AG04450 (cell line): ENCODE data around the gene CGB7. TPM values are rescaled to one million over a fixed set of nuclear protein-coding genes. Genes with fewer than 3 reads are reported as not detected.

Experiments used
- CTCF ChIA-PET: fragments of 300-600, 350-600 bp; formaldehyde crosslinking; extraction: SDS; loops from one replicate; lab custom pipeline; 2022; ENCODE audit warnings: antibody characterized with exemption, inconsistent platforms; lab: Charles Lee
- POLR2A ChIA-PET: fragments of 350-600 bp; formaldehyde crosslinking; extraction: SDS; loops from one replicate; lab custom pipeline; 2021; ENCODE audit warnings: antibody characterized with exemption, inconsistent platforms; lab: Yijun Ruan, JAX
- DNase-seq: peaks from one replicate; pipeline ENCODE4 v3.0.0-alpha.2; 2011; ENCODE audit warnings: low read depth, low spot score
- H3K27ac ChIP-seq: one replicate; pipeline ENCODE4 v1.5.1; 2012; ENCODE audit warnings: low read depth, low read length, control low read depth
- H3K27me3 ChIP-seq: one replicate; pipeline ENCODE4 v1.6.0; 2012; ENCODE audit warnings: low read length; ENCODE audit not compliant: control insufficient read depth, insufficient read depth
- H3K4me3 ChIP-seq: 2 replicates; pipeline ENCODE4 v1.5.1; 2011; ENCODE audit warnings: mild to moderate bottlenecking, low read depth, low read length, control low read depth
- H3K9me3 ChIP-seq: 2 replicates; pipeline ENCODE4 v1.5.1; 2012; ENCODE audit warnings: low read length; ENCODE audit not compliant: control insufficient read depth, insufficient read depth
- polyA plus RNA-seq: library from polyadenylated mRNA; depleted of rRNA; stranded (reverse); fragments of >200 nt; gene quantifications from 2 replicates; pipeline ENCODE4 v1.2.3, GENCODE V29; 2011
- TF ChIP-seq, protein P1 (sequence below): IDR thresholded peaks from 2 replicates; pipeline ENCODE4 v1.5.1; 2011; ENCODE audit warnings: low read depth, low read length, control low read depth, inconsistent platforms

The CGB7 gene
- polyA plus RNA-seq, 1 experiment, result 0.42 TPM

DNA sequence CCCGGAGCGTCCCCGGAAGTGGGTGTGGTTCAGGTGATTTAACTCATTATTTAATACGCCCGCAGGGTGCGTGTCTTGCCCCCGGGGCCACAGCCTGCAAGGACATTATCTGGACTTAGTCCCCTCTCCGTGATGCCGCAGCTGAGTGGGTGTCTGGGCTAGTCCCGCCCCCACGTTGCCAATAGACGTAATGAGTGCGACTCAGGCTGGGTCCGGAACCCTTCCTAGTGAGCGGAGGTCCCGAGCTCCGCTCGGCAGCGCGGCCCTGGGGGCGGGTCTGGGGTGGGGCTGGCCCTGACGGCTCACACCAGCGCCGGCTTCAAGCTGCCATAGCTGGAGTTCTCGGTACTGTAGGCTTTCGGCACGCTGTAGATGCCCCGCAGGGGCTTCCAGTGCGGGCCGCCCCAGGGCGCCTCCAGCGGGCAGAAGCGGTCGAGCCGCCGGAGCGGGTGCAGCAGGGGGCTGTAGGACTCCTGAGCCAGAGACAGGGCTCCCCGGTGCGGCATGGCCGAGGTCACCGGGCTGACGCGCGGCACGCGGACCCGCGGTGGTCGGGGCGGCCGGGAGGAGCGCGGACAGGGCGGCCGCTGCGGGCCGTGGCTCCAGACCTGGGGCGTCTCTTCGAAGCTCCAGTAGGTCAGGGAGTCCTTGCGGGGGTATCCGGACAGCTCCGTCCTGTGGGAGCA is 39.7 kb downstream of the CGB7 start:
- ChIA-PET CTCF (interaction anchor here (0.6 to 3.7 kb wide), 5 partner anchors 19 to 181 kb away, joined by 3 to 28 read pairs (median 5); partner anchors contain the start of genes CGB7 and RUVBL2), POLR2A (interaction anchor here (0.6 to 0.9 kb wide), 4 partner anchors 9 to 40 kb away, joined by 3 to 4 read pairs (median 3); partner anchors contain the start of genes CGB7, GYS1 and RUVBL2)
- H3K9me3 ChIP-seq, result no peaks in the 10 kb centered on the region; the same call in 1 of the 2 replicates
- peak overlapping the region; percentile 49 for H3K4me3 ChIP-seq
- DNase-seq, result no peak
- H3K27ac ChIP-seq, result no peak overlapping the region
- TF ChIP-seq, protein P1, sequence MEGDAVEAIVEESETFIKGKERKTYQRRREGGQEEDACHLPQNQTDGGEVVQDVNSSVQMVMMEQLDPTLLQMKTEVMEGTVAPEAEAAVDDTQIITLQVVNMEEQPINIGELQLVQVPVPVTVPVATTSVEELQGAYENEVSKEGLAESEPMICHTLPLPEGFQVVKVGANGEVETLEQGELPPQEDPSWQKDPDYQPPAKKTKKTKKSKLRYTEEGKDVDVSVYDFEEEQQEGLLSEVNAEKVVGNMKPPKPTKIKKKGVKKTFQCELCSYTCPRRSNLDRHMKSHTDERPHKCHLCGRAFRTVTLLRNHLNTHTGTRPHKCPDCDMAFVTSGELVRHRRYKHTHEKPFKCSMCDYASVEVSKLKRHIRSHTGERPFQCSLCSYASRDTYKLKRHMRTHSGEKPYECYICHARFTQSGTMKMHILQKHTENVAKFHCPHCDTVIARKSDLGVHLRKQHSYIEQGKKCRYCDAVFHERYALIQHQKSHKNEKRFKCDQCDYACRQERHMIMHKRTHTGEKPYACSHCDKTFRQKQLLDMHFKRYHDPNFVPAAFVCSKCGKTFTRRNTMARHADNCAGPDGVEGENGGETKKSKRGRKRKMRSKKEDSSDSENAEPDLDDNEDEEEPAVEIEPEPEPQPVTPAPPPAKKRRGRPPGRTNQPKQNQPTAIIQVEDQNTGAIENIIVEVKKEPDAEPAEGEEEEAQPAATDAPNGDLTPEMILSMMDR, result peak; percentile 58
- no peaks in the 10 kb centered on the region for H3K27me3 ChIP-seq

- POLR2A ChIA-PET, result interaction anchor here (0.6 to 0.9 kb wide), 4 partner anchors 8 to 41 kb away, joined by 3 to 4 read pairs (median 3); partner anchors contain the start of genes CGB7, GYS1 and RUVBL2
Observed at GRCh38 chr19:49017041-49017665, 40.4 kb downstream of the CGB7 start, which contains the start of gene LHB. Gene LHB (minus strand): TSS chr19:49017091. CDS start chr19:49017081, 10 bp downstream.

GRCh38 chr19:49016067-49016839 is 41.3 kb downstream of the CGB7 start:
- no peak overlapping the region for H3K4me3 ChIP-seq
- no peaks in the 10 kb centered on the region for H3K27me3 ChIP-seq
- DNase-seq, result no peak
- TF ChIP-seq, protein P1, result no peak
- CTCF ChIA-PET, result no interaction called here
- no peaks in the 10 kb centered on the region; the same call in 1 of the 2 replicates for H3K9me3 ChIP-seq
- no peak overlapping the region for H3K27ac ChIP-seq
- POLR2A ChIA-PET, result no interaction called here

More at GRCh38 chr19:49017041-49017665, 40.4 kb downstream of the CGB7 start, which contains the start of gene LHB:
- Histone ChIP-seq H3K27me3 (no peaks in the 10 kb centered on the region), H3K4me3 (peak within 1 kb of the TSS; percentile 49), H3K9me3 (no peaks in the 10 kb centered on the region; the same call in 1 of the 2 replicates), H3K27ac (no peak within 1 kb of the TSS)
- no peak for DNase-seq
- TF ChIP-seq, protein P1, result no peak
- CTCF ChIA-PET, result interaction anchor here (0.6 to 3.7 kb wide), 4 partner anchors 18 to 120 kb away, joined by 3 to 28 read pairs (median 4); partner anchors contain the start of genes CGB7 and RUVBL2

DNA sequence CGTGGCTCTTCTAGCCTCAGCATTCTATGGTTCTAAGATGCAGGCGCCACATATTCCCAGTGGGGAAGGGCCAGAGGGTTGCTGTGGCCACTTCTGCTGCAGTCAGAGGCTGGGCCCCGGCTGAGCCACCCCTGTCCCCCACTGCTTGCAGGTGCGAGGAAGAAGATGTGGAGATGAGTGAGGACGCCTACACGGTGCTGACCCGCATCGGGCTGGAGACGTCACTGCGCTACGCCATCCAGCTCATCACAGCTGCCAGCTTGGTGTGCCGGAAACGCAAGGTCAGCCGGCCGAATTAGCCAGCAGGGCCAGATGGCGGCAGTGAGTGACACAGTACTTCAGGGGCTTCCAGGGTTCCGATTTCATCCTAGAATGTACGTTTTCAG is 42.7 kb downstream of the CGB7 start:
- CTCF ChIA-PET, result no interaction called here
- DNase-seq, result no peak
- TF ChIP-seq, protein P1, result no peak
- H3K9me3 ChIP-seq, result no peaks in the 10 kb centered on the region; the same call in 1 of the 2 replicates
- no peak overlapping the region for H3K4me3 ChIP-seq
- H3K27me3 ChIP-seq, result no peaks in the 10 kb centered on the region
- POLR2A ChIA-PET, result no interaction called here
- no peak overlapping the region for H3K27ac ChIP-seq
